Activated CD4-positive, alpha-beta T cell treated with anti-CD3 and anti-CD28 coated beads for 36 hours (primary cell): Measurements from ENCODE around the gene CYB5RL. TPM values are rescaled to one million over a fixed set of nuclear protein-coding genes. Genes with fewer than 3 reads are reported as not detected.
A peak's percentile ranks its signal among the peaks of the same experiment; 100 is the strongest.

Source experiments
- ATAC-seq: fragments of 200-7000 bp; cut with Tn5 transposase; one replicate; pipeline ENCODE4 v1.10.0; 2021; ENCODE audit warnings: mild to moderate bottlenecking, moderate library complexity
- CTCF ChIA-PET: fragments of 350-600 bp; sonication (Branson Sonifier 250); formaldehyde crosslinking; loops from one replicate; lab custom pipeline; 2021; ENCODE audit warnings: antibody characterized with exemption; lab: Charles Lee
- POLR2A ChIA-PET: fragments of 350-600 bp; sonication (Branson Sonifier 250); formaldehyde crosslinking; loops from one replicate; lab custom pipeline; 2021; ENCODE audit warnings: antibody characterized with exemption, inconsistent platforms; lab: Charles Lee
- DNase-seq: peaks from one replicate; pipeline ENCODE4 v3.0.0-alpha.2; 2020
- H3K27ac Mint-ChIP-seq: one replicate; pipeline ENCODE4 v1.8.0; 2021; ENCODE audit warnings: mixed read lengths
- H3K27me3 Mint-ChIP-seq: one replicate; pipeline ENCODE4 v1.8.0; 2021; ENCODE audit warnings: mixed read lengths
- H3K36me3 Mint-ChIP-seq: one replicate; pipeline ENCODE4 v1.8.0; 2021; ENCODE audit warnings: low read depth, mixed read lengths
- H3K4me1 Mint-ChIP-seq: one replicate; pipeline ENCODE4 v1.8.0; 2021; ENCODE audit warnings: mixed read lengths
- H3K4me3 Mint-ChIP-seq: one replicate; pipeline ENCODE4 v1.8.0; 2021; ENCODE audit warnings: mild to moderate bottlenecking, moderate library complexity, mixed read lengths
- H3K9me3 Mint-ChIP-seq: one replicate; pipeline ENCODE4 v1.8.0; 2021; ENCODE audit warnings: low read depth, mixed read lengths
- intact Hi-C, 2 experiments: fragments of 100-400 bp; cut with DNase I in 1 of 2; cut with micrococcal nuclease in 1 of 2; formaldehyde crosslinking; loops; one replicate each; pipeline versions ENCODE4 v1.14.2 to v1.15.1; 2022 to 2024; cut with DNase I, micrococcal nuclease
- total RNA-seq, 2 experiments: library from RNA; stranded (reverse); gene quantifications; one replicate each; pipeline ENCODE4 v1.2.3, GENCODE V29; 2021

Gene CYB5RL
- total RNA-seq, 2 experiments from 2014 or later: 13.1 to 13.5 TPM

DNA sequence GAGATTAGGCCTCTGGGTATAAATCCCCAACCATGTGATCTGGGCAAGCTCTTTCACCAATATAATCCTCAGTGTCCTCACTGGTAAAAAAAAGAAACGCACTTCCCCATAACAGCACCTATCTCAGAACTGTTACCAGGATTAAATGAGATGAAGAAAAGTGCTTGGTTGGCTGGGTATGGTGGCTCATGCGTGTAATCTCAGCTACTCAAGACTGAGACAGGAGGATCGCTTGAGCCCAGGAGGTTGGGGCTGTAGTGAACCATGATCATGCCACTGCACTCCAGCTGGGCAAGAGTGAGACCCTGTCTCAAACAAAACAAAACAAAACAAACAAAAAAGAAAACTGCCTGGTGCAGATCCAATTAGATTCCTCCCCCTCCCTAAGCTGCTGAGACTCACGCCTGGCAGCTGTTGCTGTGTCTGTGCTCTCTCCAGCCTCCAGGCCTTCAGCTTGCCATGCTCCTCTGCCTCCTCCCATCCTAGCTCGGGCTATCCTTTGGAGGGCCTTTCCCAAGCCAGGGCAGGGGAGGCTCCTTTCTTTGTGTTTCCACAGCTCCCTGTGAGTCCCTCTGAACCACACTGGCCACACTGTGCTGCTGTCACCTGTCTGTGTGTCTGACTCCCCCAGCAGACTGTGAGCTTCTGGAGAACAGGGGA is 19.0 kb downstream of the CYB5RL start:
- ATAC-seq: no peak
- H3K27ac Mint-ChIP-seq: no peak overlapping the region
- H3K9me3 Mint-ChIP-seq: no peaks in the 10 kb centered on the region
- POLR2A ChIA-PET: no interaction called here
- intact Hi-C loops: loop anchor here in 1 of 2 experiments (1.0 kb wide), 1 partner anchor 308 kb away; no protein-coding TSS in a partner anchor
- H3K36me3 Mint-ChIP-seq: peaks cover 21% of the 10 kb centered on the region
- no peak overlapping the region for H3K4me3 Mint-ChIP-seq
- H3K27me3 Mint-ChIP-seq: no peaks in the 10 kb centered on the region
- CTCF ChIA-PET: interaction anchor here (0.7 to 2.9 kb wide), 10 partner anchors 9 to 489 kb away, joined by 3 to 28 read pairs (median 4); partner anchors contain the start of genes CYB5RL and MRPL37
- no peak for DNase-seq
- H3K4me1 Mint-ChIP-seq: no peaks in the 10 kb centered on the region

DNA sequence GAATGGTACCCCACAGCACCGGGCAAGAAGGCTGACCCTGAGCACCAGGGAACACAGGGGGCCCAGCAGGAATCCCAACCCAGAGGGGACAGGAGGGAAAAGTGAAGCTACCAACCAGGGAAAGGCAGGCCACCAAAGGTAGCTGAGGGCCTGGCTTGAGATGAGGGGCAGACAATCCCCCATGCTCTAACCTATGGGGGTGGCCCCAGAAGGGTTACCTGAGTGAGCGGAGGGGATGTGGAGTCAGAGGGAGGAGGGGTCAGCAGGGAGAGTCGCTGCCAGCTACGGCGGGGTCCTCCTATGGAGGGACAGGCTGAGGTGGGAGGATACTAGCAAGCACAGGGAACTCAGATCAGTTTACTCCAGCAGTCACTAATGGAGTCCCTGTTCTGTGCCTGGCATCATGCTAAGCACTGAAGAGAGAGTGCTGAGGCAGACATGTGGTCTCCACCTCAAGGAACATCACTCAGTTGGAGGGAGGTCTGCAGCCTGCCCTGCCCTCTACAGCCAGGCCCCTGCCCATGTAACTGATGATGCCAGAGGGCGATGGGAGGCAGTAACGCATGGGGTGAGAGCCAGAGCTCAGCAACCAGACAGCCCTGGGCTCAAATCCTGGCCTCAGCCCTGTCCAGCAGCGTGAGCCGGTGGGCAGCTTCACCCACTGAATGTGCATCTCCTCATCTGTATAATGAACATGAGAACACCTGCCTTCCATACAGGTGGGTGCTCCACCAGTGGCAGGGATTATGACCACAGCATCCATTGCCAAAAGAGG is 21.3 kb downstream of the CYB5RL start:
- CTCF ChIA-PET: interaction anchor here (0.7 kb wide), 1 partner anchor 212 kb away, joined by 3 read pairs; no protein-coding TSS in a partner anchor
- ATAC-seq (no peak), DNase-seq (no peak)
- Mint-ChIP-seq H3K36me3 (peaks cover 14% of the 10 kb centered on the region), H3K9me3 (no peaks in the 10 kb centered on the region), H3K27ac (no peak overlapping the region), H3K4me3 (no peak overlapping the region), H3K4me1 (no peaks in the 10 kb centered on the region), H3K27me3 (no peaks in the 10 kb centered on the region)
- POLR2A ChIA-PET: no interaction called here
- intact Hi-C loops: no loop called here

DNA sequence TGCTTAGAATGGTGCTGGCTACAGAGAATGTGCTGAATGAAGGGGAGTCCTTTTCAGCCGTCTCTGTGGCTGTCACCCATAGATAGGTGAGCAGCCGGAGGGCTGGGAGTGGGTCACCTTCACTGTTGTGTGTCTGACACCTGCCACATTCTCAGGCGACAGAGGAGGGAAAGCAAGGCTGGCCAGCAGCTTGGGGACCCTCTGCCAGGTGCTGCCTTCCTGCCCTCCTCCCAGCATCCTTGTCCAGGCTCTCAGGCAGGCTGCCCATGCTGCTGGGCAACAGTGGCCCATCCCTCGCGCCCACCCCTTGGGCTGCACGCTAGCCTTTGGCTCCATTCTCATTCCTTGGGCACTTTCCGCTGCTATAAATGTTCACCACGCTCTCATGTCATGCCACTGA is 22.1 kb downstream of the CYB5RL start:
- CTCF ChIA-PET: no interaction called here
- ATAC-seq (no peak), DNase-seq (no peak)
- POLR2A ChIA-PET: no interaction called here
- intact Hi-C loops: no loop called here
- no peaks in the 10 kb centered on the region for H3K27me3 Mint-ChIP-seq
- peaks cover 7% of the 10 kb centered on the region for H3K36me3 Mint-ChIP-seq
- no peaks in the 10 kb centered on the region for H3K4me1 Mint-ChIP-seq
- H3K9me3 Mint-ChIP-seq: no peaks in the 10 kb centered on the region
- H3K27ac Mint-ChIP-seq: no peak overlapping the region
- no peak overlapping the region for H3K4me3 Mint-ChIP-seq

DNA sequence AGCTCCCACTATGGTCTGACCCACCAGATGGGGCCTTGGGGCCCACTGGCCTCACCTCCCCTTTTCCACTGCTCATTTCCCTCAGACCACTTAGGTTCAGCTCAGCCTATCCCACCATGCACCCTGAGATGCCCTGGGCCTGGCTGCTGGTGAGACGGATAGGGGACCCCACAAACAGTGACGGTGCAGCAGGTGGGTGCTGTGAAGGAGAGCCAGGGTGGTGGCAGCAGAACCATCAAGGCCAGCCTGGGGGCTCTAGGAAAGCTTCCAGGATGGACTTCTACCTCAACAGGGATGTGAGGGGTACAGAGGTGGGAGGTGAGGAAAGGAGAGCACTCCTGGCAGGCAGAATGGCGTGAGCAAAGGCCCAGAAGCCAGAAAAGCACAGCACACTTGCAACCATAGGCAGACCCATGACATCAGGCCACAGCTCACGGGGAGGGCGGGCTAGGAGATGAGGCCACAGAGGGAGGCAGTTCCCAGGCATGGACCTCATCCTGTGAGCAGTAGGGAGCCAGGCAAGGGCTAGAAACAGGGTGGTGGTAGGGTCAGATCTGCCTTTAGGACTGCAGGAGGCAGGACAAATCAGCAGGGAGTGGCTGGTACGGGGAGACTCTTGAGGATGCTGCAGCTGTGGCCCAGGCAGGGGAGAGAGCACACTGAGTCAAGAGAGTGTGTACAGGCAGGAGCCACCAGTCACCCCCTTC is 23.1 kb downstream of the CYB5RL start:
- DNase-seq (no peak), ATAC-seq (no peak)
- H3K4me1 Mint-ChIP-seq: peaks cover 2% of the 10 kb centered on the region
- no peak overlapping the region for H3K27ac Mint-ChIP-seq
- intact Hi-C loops: no loop called here
- POLR2A ChIA-PET: no interaction called here
- no peaks in the 10 kb centered on the region for H3K27me3 Mint-ChIP-seq
- H3K4me3 Mint-ChIP-seq: no peak overlapping the region
- peaks cover 7% of the 10 kb centered on the region for H3K36me3 Mint-ChIP-seq
- H3K9me3 Mint-ChIP-seq: no peaks in the 10 kb centered on the region
- CTCF ChIA-PET: no interaction called here

DNA sequence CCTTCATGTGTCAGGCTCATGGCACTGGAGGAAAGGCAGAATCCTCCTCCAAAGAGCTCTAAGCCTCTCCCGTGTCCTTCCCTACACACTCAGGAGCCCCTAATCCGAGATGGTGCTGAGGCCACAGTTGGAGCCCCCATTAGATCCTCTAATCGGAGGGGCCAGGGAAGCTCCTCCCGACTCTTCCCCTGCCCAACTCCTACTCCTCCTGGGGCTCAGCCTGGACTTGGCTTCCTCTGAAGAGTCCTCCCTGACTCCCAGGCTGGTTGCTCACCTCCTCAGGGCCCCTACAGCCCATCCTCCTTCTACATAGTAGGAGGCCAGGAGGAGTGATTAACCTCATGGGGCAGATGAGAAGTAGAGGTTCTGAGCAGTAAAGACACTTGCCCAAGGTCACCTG is 25.7 kb downstream of the CYB5RL start:
- CTCF ChIA-PET: interaction anchor here (0.5 to 0.6 kb wide), 2 partner anchors 210 to 342 kb away, joined by 3 read pairs; no protein-coding TSS in a partner anchor
- H3K27me3 Mint-ChIP-seq: no peaks in the 10 kb centered on the region
- POLR2A ChIA-PET: no interaction called here
- H3K9me3 Mint-ChIP-seq: no peaks in the 10 kb centered on the region
- no peak for ATAC-seq
- no peak overlapping the region for H3K27ac Mint-ChIP-seq
- no peak for DNase-seq
- intact Hi-C loops: no loop called here
- H3K4me1 Mint-ChIP-seq: peaks cover 9% of the 10 kb centered on the region
- peaks cover 2% of the 10 kb centered on the region for H3K36me3 Mint-ChIP-seq
- H3K4me3 Mint-ChIP-seq: no peak overlapping the region

DNA sequence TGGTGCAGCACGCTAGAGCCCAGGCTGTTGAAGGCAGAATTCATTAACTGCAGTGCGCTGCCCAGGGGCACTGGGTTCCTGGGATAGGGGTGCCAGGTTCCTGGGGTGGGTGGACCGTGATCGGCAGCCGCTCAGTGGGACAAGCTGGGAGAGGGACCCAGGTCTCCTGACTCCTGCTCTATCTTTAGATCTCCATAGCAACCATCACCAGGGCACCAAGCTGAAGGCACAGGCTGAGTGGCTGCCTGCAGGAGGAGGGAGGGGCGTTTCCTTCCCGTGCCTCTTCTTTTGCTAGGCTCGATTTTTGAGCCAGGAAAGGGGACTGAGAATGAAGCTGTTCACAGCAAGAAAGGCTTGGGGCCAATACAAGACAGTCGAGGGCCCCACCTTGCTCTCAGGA is 26.1 kb downstream of the CYB5RL start:
- ChIA-PET CTCF (no interaction called here), POLR2A (no interaction called here)
- H3K27ac Mint-ChIP-seq: no peak overlapping the region
- ATAC-seq (no peak), DNase-seq (no peak)
- H3K27me3 Mint-ChIP-seq: no peaks in the 10 kb centered on the region
- peaks cover 9% of the 10 kb centered on the region for H3K4me1 Mint-ChIP-seq
- no peaks in the 10 kb centered on the region for H3K9me3 Mint-ChIP-seq
- no peak overlapping the region for H3K4me3 Mint-ChIP-seq
- intact Hi-C loops: no loop called here
- H3K36me3 Mint-ChIP-seq: peaks cover 2% of the 10 kb centered on the region

DNA sequence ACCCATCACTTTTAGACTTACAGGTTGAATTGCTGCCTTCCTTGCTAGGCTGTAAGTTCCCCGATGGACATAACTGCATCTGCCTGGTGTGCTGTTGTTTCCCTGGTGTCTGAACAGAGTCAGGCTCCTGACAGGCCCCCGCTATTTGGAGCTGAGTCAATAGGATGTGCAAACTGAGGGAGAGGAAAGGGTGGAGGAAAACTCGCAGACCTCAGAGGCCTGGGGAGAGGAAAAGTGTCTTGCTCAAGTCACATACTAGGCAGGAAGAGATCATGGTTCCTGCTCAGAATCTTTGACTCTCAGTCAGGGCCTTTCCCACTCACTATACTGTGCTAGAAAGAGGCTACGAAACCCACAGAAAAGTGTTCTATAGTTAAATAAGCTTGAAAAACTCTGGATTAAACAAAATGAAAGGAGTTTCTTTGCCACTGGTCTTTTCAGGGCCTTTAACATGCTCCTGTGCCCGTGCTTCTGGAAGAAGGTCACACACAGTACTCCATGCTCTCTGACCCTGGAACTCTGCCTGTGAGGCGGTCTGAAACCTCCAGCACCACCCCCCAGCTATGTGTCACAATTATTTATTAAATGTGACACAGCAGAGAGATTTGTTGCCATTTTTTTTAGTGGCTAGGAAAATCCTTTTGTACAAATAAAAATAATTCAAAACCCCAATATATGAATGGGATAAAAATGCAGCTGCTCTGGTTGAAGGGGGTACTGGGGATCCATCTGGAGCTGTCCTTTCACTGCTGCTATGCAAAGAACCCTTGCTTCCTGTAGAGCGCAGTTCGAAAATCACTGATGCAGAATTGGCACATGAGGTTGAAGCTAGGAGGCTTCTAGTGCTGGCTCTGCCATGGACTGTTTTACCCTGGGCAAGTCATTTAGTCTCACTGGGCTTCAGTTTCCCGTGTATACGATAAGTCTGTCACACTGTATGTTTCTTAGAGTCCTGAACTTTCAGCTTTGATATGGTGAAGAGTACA is 26.9 kb downstream of the CYB5RL start:
- CTCF ChIA-PET: interaction anchor here (0.6 to 0.8 kb wide), 2 partner anchors 312 to 770 kb away, joined by 3 read pairs; no protein-coding TSS in a partner anchor
- H3K4me3 Mint-ChIP-seq: no peak overlapping the region
- no peak overlapping the region for H3K27ac Mint-ChIP-seq
- intact Hi-C loops: no loop called here
- H3K27me3 Mint-ChIP-seq: no peaks in the 10 kb centered on the region
- no peaks in the 10 kb centered on the region for H3K9me3 Mint-ChIP-seq
- peaks cover under 1% of the 10 kb centered on the region for H3K36me3 Mint-ChIP-seq
- peaks cover 9% of the 10 kb centered on the region for H3K4me1 Mint-ChIP-seq
- no peak for ATAC-seq
- DNase-seq: no peak
- POLR2A ChIA-PET: no interaction called here

DNA sequence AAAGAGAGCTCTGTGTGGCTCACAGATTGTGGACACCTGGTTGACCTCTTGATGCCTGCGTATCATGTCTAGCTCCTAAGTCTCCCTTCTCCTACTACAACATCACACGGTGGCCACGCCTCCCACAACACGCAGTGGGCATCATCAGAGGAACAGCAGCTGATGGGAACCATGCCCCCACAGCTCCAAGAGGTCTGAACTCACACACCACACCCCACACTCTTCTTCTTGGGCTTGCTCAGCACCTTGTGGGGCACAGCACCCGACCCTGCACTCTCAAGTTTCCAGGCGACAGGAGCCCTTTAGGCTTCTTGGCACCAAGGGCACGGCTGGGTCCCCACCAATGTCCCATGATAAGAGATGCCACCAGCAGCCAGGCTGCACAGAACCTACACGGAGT is 28.2 kb downstream of the CYB5RL start:
- Mint-ChIP-seq H3K27me3 (no peaks in the 10 kb centered on the region), H3K36me3 (no peaks in the 10 kb centered on the region), H3K4me3 (no peak overlapping the region), H3K4me1 (peaks cover 9% of the 10 kb centered on the region), H3K27ac (no peak overlapping the region), H3K9me3 (no peaks in the 10 kb centered on the region)
- CTCF ChIA-PET: interaction anchor here (0.7 kb wide), 1 partner anchor 10 kb away, joined by 3 read pairs; no protein-coding TSS in a partner anchor
- ATAC-seq (no peak), DNase-seq (no peak)
- POLR2A ChIA-PET: no interaction called here
- intact Hi-C loops: no loop called here

DNA sequence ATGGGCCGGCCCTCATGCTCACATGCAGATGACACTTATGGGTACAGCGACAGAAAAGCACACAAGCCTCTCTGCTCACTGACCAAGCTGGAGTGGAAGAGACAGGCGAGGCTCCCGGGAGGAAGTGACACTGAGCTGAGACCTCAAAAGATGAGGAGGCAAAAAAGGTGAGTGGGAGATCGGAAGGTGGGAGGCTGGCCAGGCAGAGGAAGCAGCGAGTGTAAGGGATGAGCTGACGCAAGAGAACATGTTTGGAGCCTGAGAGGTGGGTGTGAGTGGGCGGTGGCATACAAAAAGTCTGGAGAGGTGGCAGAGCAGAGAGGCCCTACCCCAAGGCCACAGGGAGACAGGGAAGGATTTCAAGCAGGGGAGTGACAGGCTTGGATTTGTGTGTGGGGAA is 28.8 kb downstream of the CYB5RL start:
- peaks cover 9% of the 10 kb centered on the region for H3K4me1 Mint-ChIP-seq
- H3K27me3 Mint-ChIP-seq: no peaks in the 10 kb centered on the region
- intact Hi-C loops: no loop called here
- CTCF ChIA-PET: interaction anchor here (0.6 to 1.0 kb wide), 4 partner anchors 10 to 144 kb away, joined by 3 to 4 read pairs (median 3); no protein-coding TSS in a partner anchor
- DNase-seq (peak; percentile 6), ATAC-seq (no peak)
- no peak overlapping the region for H3K4me3 Mint-ChIP-seq
- H3K36me3 Mint-ChIP-seq: no peaks in the 10 kb centered on the region
- H3K9me3 Mint-ChIP-seq: no peaks in the 10 kb centered on the region
- POLR2A ChIA-PET: no interaction called here
- no peak overlapping the region for H3K27ac Mint-ChIP-seq

DNA sequence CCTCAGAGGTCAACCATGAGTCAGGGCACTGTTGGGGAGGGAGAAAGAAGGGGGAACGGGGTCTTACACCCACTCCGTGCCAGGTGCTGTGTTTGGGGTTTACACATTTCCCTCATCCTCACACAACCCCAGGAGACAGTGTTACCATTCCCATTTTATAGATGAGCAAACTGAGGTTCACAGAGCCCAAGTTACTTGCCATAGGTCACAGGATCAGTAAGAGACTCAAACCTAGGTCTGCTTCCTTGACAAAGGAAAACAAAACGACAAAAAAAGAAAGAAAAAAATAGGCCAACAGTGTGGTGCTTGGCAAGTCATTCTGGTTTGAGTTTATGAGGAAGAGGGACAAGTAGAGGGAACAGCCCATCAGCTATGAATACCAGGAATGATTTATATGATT is 30.8 kb downstream of the CYB5RL start:
- no peaks in the 10 kb centered on the region for H3K36me3 Mint-ChIP-seq
- intact Hi-C loops: no loop called here
- peaks cover 9% of the 10 kb centered on the region for H3K4me1 Mint-ChIP-seq
- no peaks in the 10 kb centered on the region for H3K27me3 Mint-ChIP-seq
- ChIA-PET CTCF (interaction anchor here (0.7 kb wide), 1 partner anchor 465 kb away, joined by 3 read pairs; no protein-coding TSS in a partner anchor), POLR2A (no interaction called here)
- no peak overlapping the region for H3K27ac Mint-ChIP-seq
- no peaks in the 10 kb centered on the region for H3K9me3 Mint-ChIP-seq
- H3K4me3 Mint-ChIP-seq: no peak overlapping the region
- DNase-seq (no peak), ATAC-seq (no peak)
